ENCODE measurements around the gene P4HA1. TPM values are rescaled to one million over a fixed set of nuclear protein-coding genes. Genes with fewer than 3 reads are reported as not detected.
"Not testable (repeated sequence)": the region's sequence is repeated elsewhere in the genome, so short reads cannot be mapped to it uniquely, and the experiment has no call there.

Gene P4HA1
- total RNA-seq, 2 donors from 2014 or later = 16.2 to 26.8 TPM

GRCh38 chr10:73119457-73119856 is 22.8 kb upstream of the P4HA1 start:
- no peaks in the 10 kb centered on the region for H3K4me1 ChIP-seq (replicated peaks)
- no peak overlapping the region for H3K27ac ChIP-seq
- WGBS = 60% methylated on average over 1 of the region's 1 CpG
- H3K27me3 ChIP-seq (replicated peaks; ENCODE audit: insufficient read depth) = no peaks in the 10 kb centered on the region
- intact Hi-C loops (cut with DNase I) = no loop called here
- TF ChIP-seq POLR2AphosphoS5 (IDR thresholded peaks at IDR 0.05) = no peak
- no peak for TF ChIP-seq POLR2A (IDR thresholded peaks at IDR 0.05)
- TF ChIP-seq CTCF (IDR thresholded peaks at IDR 0.05) = no peak
- no peaks in the 10 kb centered on the region for H3K36me3 ChIP-seq
- H3K4me3 ChIP-seq = no peak overlapping the region
- no peak for DNase-seq (ENCODE audit: low spot score)
- no peaks in the 10 kb centered on the region for H3K9me3 ChIP-seq

GRCh38 chr10:73117976-73118743 is 21.5 kb upstream of the P4HA1 start:
- H3K9me3 ChIP-seq = no peaks in the 10 kb centered on the region
- H3K36me3 ChIP-seq = no peaks in the 10 kb centered on the region
- intact Hi-C loops (cut with DNase I) = no loop called here
- DNase-seq (ENCODE audit: low spot score) = no peak
- no peak for TF ChIP-seq POLR2A (IDR thresholded peaks at IDR 0.05)
- no peak for TF ChIP-seq CTCF (IDR thresholded peaks at IDR 0.05)
- TF ChIP-seq POLR2AphosphoS5 (IDR thresholded peaks at IDR 0.05) = no peak
- H3K4me3 ChIP-seq = no peak overlapping the region
- H3K27me3 ChIP-seq (replicated peaks; ENCODE audit: insufficient read depth) = no peaks in the 10 kb centered on the region
- WGBS = 46% methylated on average over 5 of the region's 5 CpGs
- H3K27ac ChIP-seq = no peak overlapping the region
- no peaks in the 10 kb centered on the region for H3K4me1 ChIP-seq (replicated peaks)

- TF ChIP-seq POLR2AphosphoS5 (IDR thresholded peaks at IDR 0.05) (no peak), POLR2A (IDR thresholded peaks at IDR 0.05) (no peak), CTCF (IDR thresholded peaks at IDR 0.05) (no peak)
- WGBS = 93% methylated on average over 1 of the region's 1 CpG
- no peak for DNase-seq (ENCODE audit: low spot score)
- Histone ChIP-seq H3K27ac (no peak overlapping the region), H3K4me3 (no peak overlapping the region), H3K9me3 (no peaks in the 10 kb centered on the region), H3K27me3 (replicated peaks; ENCODE audit: insufficient read depth) (no peaks in the 10 kb centered on the region), H3K4me1 (replicated peaks) (no peaks in the 10 kb centered on the region), H3K36me3 (no peaks in the 10 kb centered on the region)
- intact Hi-C loops (cut with DNase I) = no loop called here
These were observed 19.4 kb upstream of the P4HA1 start for GRCh38 chr10:73116017-73116416.

GRCh38 chr10:73113551-73113950 is 16.9 kb upstream of the P4HA1 start:
- intact Hi-C loops (cut with DNase I) = no loop called here
- no peaks in the 10 kb centered on the region for H3K27me3 ChIP-seq (replicated peaks; ENCODE audit: insufficient read depth)
- DNase-seq (ENCODE audit: low spot score) = no peak
- TF ChIP-seq POLR2AphosphoS5 (IDR thresholded peaks at IDR 0.05) = no peak
- no peak for TF ChIP-seq POLR2A (IDR thresholded peaks at IDR 0.05)
- TF ChIP-seq CTCF (IDR thresholded peaks at IDR 0.05) = no peak
- H3K4me1 ChIP-seq (replicated peaks) = no peaks in the 10 kb centered on the region
- no peak overlapping the region for H3K27ac ChIP-seq
- no peaks in the 10 kb centered on the region for H3K9me3 ChIP-seq
- H3K4me3 ChIP-seq = no peak overlapping the region
- 71% methylated on average over 1 of the region's 1 CpG for WGBS
- H3K36me3 ChIP-seq = no peaks in the 10 kb centered on the region

GRCh38 chr10:73112032-73112431 is 15.4 kb upstream of the P4HA1 start:
- DNase-seq (ENCODE audit: low spot score); H3K36me3 ChIP-seq; intact Hi-C loops (cut with DNase I); H3K27ac ChIP-seq; H3K4me1 ChIP-seq (replicated peaks); H3K27me3 ChIP-seq (replicated peaks; ENCODE audit: insufficient read depth); H3K9me3 ChIP-seq; H3K4me3 ChIP-seq: not testable (repeated sequence)
- WGBS = 94% methylated on average over 13 of the region's 13 CpGs

Measured in prostate gland (tissue), 2 donors.